Astrocyte of the cerebellum (primary cell): ENCODE results near the gene PBX3.
"Not testable (repeated sequence)": the region's sequence is repeated elsewhere in the genome, so short reads cannot be mapped to it uniquely, and the experiment has no call there.

Source experiments
- DNase-seq: peaks from one replicate; pipeline ENCODE4 v3.0.0-alpha.2; 2011; ENCODE audit warnings: low read depth
- H3K4me3 ChIP-seq: 2 replicates; pipeline ENCODE4 v1.5.1; 2011; ENCODE audit warnings: mild to moderate bottlenecking, low read depth, low read length, moderate library complexity
- CTCF ChIP-seq: IDR thresholded peaks from 2 replicates; pipeline ENCODE4 v1.5.1; 2012; ENCODE audit warnings: low read length, low read depth, moderate library complexity, mild to moderate bottlenecking; ENCODE audit errors: missing control alignments
- in situ Hi-C: cut with HindIII; loops from 2 replicates; pipeline ENCODE4 v1.10.0; 2017; ENCODE audit warnings: low sequenced_read_pairs

Gene PBX3

DNA sequence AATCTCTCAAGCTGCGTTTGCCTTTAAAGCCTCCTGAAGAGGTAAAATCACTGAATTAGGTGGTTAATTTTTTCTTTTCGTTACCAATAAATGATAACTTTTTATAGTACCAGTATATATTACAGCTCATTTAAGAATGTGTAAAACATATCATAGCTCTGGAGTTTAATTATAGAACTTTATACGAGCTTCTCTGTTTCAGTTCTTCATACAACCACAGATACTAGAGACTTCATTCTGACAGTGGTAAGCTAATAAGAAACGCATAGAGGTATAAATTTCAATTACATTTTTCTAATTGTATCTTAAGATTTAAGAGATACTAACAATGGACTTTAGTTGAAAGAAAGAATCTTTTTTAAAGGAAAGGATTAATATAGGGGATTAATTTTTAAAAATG lies 73.9 kb downstream of the PBX3 start:
- H3K4me3 ChIP-seq: no peak overlapping the region

GRCh38 chr9:125822160-125822559 lies 75.0 kb downstream of the PBX3 start:
- no peak for TF ChIP-seq CTCF
- in situ Hi-C loops: no loop called here
- no peak overlapping the region for H3K4me3 ChIP-seq
- no peak for DNase-seq

More for the DNA sequence above, 73.9 kb downstream of the PBX3 start:
- in situ Hi-C loops: no loop called here
- no peak for TF ChIP-seq CTCF
- DNase-seq: no peak

- DNase-seq: no peak
- H3K4me3 ChIP-seq: no peak overlapping the region
- TF ChIP-seq CTCF: no peak
- in situ Hi-C loops: no loop called here
These were observed 75.7 kb downstream of the PBX3 start for GRCh38 chr9:125822902-125823301.

- in situ Hi-C loops, DNase-seq, H3K4me3 ChIP-seq: not testable (repeated sequence)
These were observed 76.8 kb downstream of the PBX3 start for GRCh38 chr9:125823874-125824406.

DNA sequence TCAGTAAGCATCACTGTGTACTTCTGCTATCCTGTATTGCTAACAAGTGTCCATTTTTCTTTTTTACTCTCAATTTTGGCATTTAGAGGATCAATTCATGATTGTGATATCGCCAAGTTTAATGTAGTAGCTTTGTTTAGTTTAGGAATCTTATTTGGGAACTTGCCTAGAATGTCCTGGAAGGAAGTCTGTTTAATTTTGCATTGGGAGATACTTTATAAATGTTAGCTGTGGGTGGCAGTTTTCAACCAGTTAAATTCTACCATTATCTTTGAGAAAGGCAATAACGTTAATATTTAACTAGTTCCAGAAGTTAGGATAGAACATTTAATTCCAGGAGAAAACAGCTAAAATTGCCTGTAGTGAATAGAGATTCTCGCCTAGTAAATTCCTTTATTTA lies 78.6 kb downstream of the PBX3 start:
- no peak for TF ChIP-seq CTCF
- DNase-seq: no peak
- no peak overlapping the region for H3K4me3 ChIP-seq
- in situ Hi-C loops: no loop called here

- no peak overlapping the region for H3K4me3 ChIP-seq
- in situ Hi-C loops: no loop called here
- no peak for TF ChIP-seq CTCF
- DNase-seq: no peak
These were observed 79.7 kb downstream of the PBX3 start for GRCh38 chr9:125826850-125827249.

DNA sequence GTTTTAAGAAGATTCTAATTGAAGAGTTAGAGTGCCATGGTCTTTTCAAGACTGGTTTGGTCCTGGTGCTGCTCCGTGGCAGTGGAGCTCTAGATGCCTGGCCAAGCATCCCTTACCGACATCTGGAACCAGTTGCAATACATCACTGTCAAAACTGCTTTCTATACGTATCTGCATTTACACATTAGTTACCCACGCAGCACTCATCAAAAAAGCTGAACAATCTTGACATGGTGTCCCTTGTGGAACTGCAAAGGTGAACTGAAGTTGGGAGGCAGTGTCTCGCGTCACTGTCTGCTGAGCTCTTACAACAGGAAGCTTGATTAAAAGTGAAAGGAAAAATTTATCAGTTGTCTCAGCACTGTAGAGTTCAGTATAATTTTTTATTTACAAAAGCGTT lies 82.6 kb downstream of the PBX3 start:
- no peak for TF ChIP-seq CTCF
- in situ Hi-C loops: no loop called here
- no peak for DNase-seq
- no peak overlapping the region for H3K4me3 ChIP-seq
